ENCODE data around the gene TRIM63. TPM values are rescaled to one million over a fixed set of nuclear protein-coding genes. Genes with fewer than 3 reads are reported as not detected.
A peak's percentile ranks its signal among the peaks of the same experiment; 100 is the strongest.

Gene TRIM63
- total and polyA plus RNA-seq, 2 of the 8 experiments (the other 6 are each of a cell fraction or from before 2014, with no cell fraction given): not detected

DNA sequence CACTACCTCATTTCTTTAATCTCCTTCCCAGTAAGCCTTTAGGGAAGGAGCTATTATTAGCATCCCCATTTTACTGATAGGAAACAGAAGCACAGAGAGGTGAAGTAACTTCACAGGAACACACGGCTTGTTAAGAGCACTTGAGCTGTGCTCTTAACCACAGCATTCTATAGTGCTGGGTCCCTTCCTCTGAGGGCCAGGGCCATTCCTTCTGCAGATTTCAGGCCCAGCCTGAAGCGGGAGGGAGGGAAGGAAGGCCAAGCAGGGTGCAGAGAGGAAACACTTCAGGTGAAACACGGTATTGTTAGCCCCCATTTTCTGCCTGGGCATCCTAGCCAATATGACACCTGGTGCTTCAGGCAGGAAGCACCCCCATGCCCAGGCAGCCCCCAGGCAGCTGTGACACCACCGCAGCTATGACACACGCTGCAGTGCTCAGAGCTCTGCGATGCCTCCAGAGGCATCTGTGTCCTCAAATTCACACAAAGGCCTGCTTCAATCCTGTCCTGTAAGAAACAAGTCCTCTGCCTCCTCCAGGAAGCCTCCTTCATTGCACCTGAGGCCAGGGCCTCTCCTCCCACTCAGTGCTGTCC, 50.4 kb downstream of the TRIM63 start:
- H4K8ac ChIP-seq (ENCODE audit: extremely low read depth, insufficient read depth, low read length): peak overlapping the region; percentile 31; the same call in 1 of the 2 replicates

More for the DNA sequence above, 50.4 kb downstream of the TRIM63 start:
- no peak overlapping the region for H3K27ac ChIP-seq (ENCODE audit: low read depth, low read length)
- H2BK15ac ChIP-seq (ENCODE audit: low read length): no peak overlapping the region
- H3K79me2 ChIP-seq (ENCODE audit: control insufficient read depth in 1 of 2, insufficient read depth in 2 of 2, low read length in 2 of 2): no peaks in the 10 kb centered on the region
- no peak for FAIRE-seq
- no peak overlapping the region for H3K56ac ChIP-seq (replicated peaks; ENCODE audit: insufficient read length, low read depth, low read length)
- H3K4ac ChIP-seq (replicated peaks; ENCODE audit: insufficient read length, low read depth, low read length): no peak overlapping the region
- no peak overlapping the region for H2BK120ac ChIP-seq (replicated peaks; ENCODE audit: low read depth, low read length)
- TF ChIP-seq CEBPB (IDR thresholded peaks at IDR 0.05; ENCODE audit: low read depth, low read length): no peak
- TF ChIP-seq, protein P1, sequence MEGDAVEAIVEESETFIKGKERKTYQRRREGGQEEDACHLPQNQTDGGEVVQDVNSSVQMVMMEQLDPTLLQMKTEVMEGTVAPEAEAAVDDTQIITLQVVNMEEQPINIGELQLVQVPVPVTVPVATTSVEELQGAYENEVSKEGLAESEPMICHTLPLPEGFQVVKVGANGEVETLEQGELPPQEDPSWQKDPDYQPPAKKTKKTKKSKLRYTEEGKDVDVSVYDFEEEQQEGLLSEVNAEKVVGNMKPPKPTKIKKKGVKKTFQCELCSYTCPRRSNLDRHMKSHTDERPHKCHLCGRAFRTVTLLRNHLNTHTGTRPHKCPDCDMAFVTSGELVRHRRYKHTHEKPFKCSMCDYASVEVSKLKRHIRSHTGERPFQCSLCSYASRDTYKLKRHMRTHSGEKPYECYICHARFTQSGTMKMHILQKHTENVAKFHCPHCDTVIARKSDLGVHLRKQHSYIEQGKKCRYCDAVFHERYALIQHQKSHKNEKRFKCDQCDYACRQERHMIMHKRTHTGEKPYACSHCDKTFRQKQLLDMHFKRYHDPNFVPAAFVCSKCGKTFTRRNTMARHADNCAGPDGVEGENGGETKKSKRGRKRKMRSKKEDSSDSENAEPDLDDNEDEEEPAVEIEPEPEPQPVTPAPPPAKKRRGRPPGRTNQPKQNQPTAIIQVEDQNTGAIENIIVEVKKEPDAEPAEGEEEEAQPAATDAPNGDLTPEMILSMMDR (IDR thresholded peaks at IDR 0.05; ENCODE audit: control extremely low read depth in 1 of 3, insufficient read depth in 1 of 3, low read depth in 1 of 3, low read length in 3 of 3): peak in 2 of 3 experiments; percentile 16 to 17; a peak in 2 of 4 replicates
- H4K91ac ChIP-seq (replicated peaks; ENCODE audit: insufficient read length, low read length): no peak overlapping the region
- H3K4me1 ChIP-seq (replicated peaks in 1 of 4; ENCODE audit: control insufficient read depth in 3 of 4, insufficient read depth in 4 of 4, low read length in 3 of 4): peaks cover 0 to 14% (median 10%) of the 10 kb centered on the region in 4 experiments; a peak in 6 of 7 replicates
- no peak overlapping the region for H3K18ac ChIP-seq (ENCODE audit: extremely low read depth, low read length)
- H2BK12ac ChIP-seq (ENCODE audit: low read depth, low read length): no peak overlapping the region
- no peak overlapping the region for H3K4me2 ChIP-seq (ENCODE audit: insufficient read depth in 1 of 2, low read depth in 2 of 2, low read length in 2 of 2)
- H3K36me3 ChIP-seq (ENCODE audit: control insufficient read depth in 2 of 4, insufficient read depth in 4 of 4, low read length in 3 of 4): no peaks in the 10 kb centered on the region
- H3K9me3 ChIP-seq (ENCODE audit: insufficient read depth in 2 of 2, low read depth in 1 of 2, low read length in 1 of 2): no peaks in the 10 kb centered on the region
- H2BK5ac ChIP-seq (ENCODE audit: low read depth, low read length): no peak overlapping the region
- no peak overlapping the region for H3K4me3 ChIP-seq (ENCODE audit: extremely low read depth in 1 of 4, insufficient read depth in 2 of 4, low read depth in 3 of 4, low read length in 4 of 4)
- DNase-seq (ENCODE audit: low read depth in 1 of 2, low spot score in 2 of 2): no peak
- H3K9ac ChIP-seq (replicated peaks in 1 of 4; ENCODE audit: extremely low read depth in 1 of 4, low read depth in 3 of 4, low read length in 3 of 4): no peak overlapping the region
- H3K14ac ChIP-seq (ENCODE audit: insufficient read length): no peak overlapping the region
- H2AFZ ChIP-seq (ENCODE audit: low read length): no peak overlapping the region
- H4K5ac ChIP-seq (ENCODE audit: insufficient read length, low read depth, low read length): no peak overlapping the region
- no peak overlapping the region for H3K23ac ChIP-seq (ENCODE audit: insufficient read length)
- H3K23me2 ChIP-seq (ENCODE audit: low read depth, low read length): peaks cover 3% of the 10 kb centered on the region; the same call in 1 of the 2 replicates
- no peaks in the 10 kb centered on the region for H3K79me1 ChIP-seq (ENCODE audit: low read depth, low read length)
- ChIA-PET POLR2A (ENCODE audit: partially characterized antibody) (interaction anchor here (1.5 to 1.7 kb wide), 2 partner anchors 95 to 142 kb away, joined by 3 to 5 read pairs; partner anchors contain the start of gene PAQR7), CTCF (ENCODE audit: partially characterized antibody) (interaction anchor here (0.6 to 3.0 kb wide), 12 partner anchors 9 to 229 kb away, joined by 3 to 17 read pairs (median 4); no protein-coding TSS in a partner anchor)
- H2BK20ac ChIP-seq (ENCODE audit: low read length): no peak overlapping the region
- 84% methylated on average over 6 of the region's 6 CpGs; no CpG with 5 or more reads in 1 of the 2 experiments for WGBS, 2 experiments (ENCODE audit: extremely low coverage in 1 of 2, insufficient coverage in 1 of 2, insufficient read length in 1 of 2, insufficient replicate concordance in 2 of 2, low coverage in 1 of 2, low lambda C conversion rate in 2 of 2, missing lambda C conversion rate in 1 of 2)
- no peaks in the 10 kb centered on the region for H4K20me1 ChIP-seq (replicated peaks in 1 of 2; ENCODE audit: control insufficient read depth in 1 of 2, insufficient read depth in 2 of 2, low read length in 2 of 2)
- no peak overlapping the region for H2AK5ac ChIP-seq (ENCODE audit: low read depth, low read length)
- H3K27me3 ChIP-seq (replicated peaks in 1 of 4; ENCODE audit: control insufficient read depth in 3 of 4, extremely low read depth in 1 of 4, insufficient read depth in 3 of 4, low read length in 3 of 4): no peaks in the 10 kb centered on the region

Data from H1 (cell line).